Panc1 (cell line): ENCODE results near the gene PARD6G. TPM values are rescaled to one million over a fixed set of nuclear protein-coding genes. Genes with fewer than 3 reads are reported as not detected.

ENCODE experiments used
- ATAC-seq: fragments of 200-7000 bp; cut with Tn5 transposase; 2 replicates; pipeline ENCODE4 v1.9.1; 2020; ENCODE audit warnings: mild to moderate bottlenecking, moderate library complexity
- BruUV-seq: library from RNA; stranded (reverse); fragments of 400-500 nt; replicated peaks from 2 replicates; lab custom pipeline; 2021; lab: Mats Ljungman, UMichigan
- CTCF ChIA-PET: fragments of 300-600 bp; sonication (Branson Sonifier 250); formaldehyde crosslinking; loops from one replicate; lab custom pipeline; 2022; ENCODE audit warnings: antibody characterized with exemption; lab: Charles Lee
- POLR2A ChIA-PET: fragments of 300-600 bp; sonication (Branson Sonifier 250); formaldehyde crosslinking; loops from one replicate; lab custom pipeline; 2022; ENCODE audit warnings: antibody characterized with exemption; lab: Charles Lee
- DNase-seq: peaks from one replicate; pipeline ENCODE4 v3.0.0-alpha.2; 2010; ENCODE audit warnings: low read depth, low spot score
- H3K27ac ChIP-seq: 2 replicates; pipeline ENCODE4 v1.5.1; 2011; ENCODE audit warnings: mild to moderate bottlenecking, low read length, inconsistent platforms
- H3K27me3 ChIP-seq: fragments of 200-500 bp; sonication (Bioruptor generic); 2 replicates; pipeline ENCODE4 v1.6.0; 2014; ENCODE audit warnings: low read length, inconsistent platforms; ENCODE audit not compliant: control insufficient read depth, insufficient read depth
- H3K36me3 ChIP-seq: fragments of 200-500 bp; sonication (Bioruptor generic); 2 replicates; pipeline ENCODE4 v1.5.1; 2014; ENCODE audit warnings: inconsistent platforms, mild to moderate bottlenecking, low read length, moderate library complexity; ENCODE audit not compliant: control insufficient read depth, insufficient read depth
- H3K4me1 ChIP-seq: 2 replicates; pipeline ENCODE4 v1.5.1; 2011; ENCODE audit warnings: inconsistent platforms, mild to moderate bottlenecking, low read length, moderate library complexity; ENCODE audit not compliant: control insufficient read depth, insufficient read depth
- H3K4me3 ChIP-seq, 2 experiments: 2 replicates each; pipeline ENCODE4 v1.5.1; 2011 to 2012; ENCODE audit warnings: low read depth in 2 of 2, low read length in 2 of 2, mild to moderate bottlenecking in 2 of 2, inconsistent platforms in 1 of 2, moderate library complexity in 1 of 2
- H3K9me3 ChIP-seq: fragments of 200-500 bp; sonication (Bioruptor generic); 2 replicates; pipeline ENCODE4 v1.5.1; 2014; ENCODE audit warnings: low read depth, mild to moderate bottlenecking, inconsistent platforms, low read length, moderate library complexity; ENCODE audit not compliant: control insufficient read depth, insufficient read depth
- CTCF ChIP-seq: fragments of 450-650 bp; IDR thresholded peaks from 2 replicates; pipeline ENCODE4 v1.5.1; 2017; ENCODE audit warnings: mild to moderate bottlenecking
- POLR2AphosphoS5 ChIP-seq: IDR thresholded peaks from 2 replicates; pipeline ENCODE4 v1.6.1; 2012; ENCODE audit warnings: mild to moderate bottlenecking, low read depth, low read length, moderate library complexity
- REST ChIP-seq, 2 experiments: IDR thresholded peaks; 2 replicates each; pipeline ENCODE4 v1.6.1; 2011 to 2012; ENCODE audit warnings: low read depth in 2 of 2, control low read depth in 1 of 2, low read length in 1 of 2, mild to moderate bottlenecking in 1 of 2, moderate library complexity in 1 of 2; ENCODE audit not compliant: insufficient read depth in 1 of 2
- SIN3A ChIP-seq: IDR thresholded peaks from 2 replicates; pipeline ENCODE4 v1.6.1; 2012; ENCODE audit warnings: low read depth, mild to moderate bottlenecking, low read length, moderate library complexity, borderline replicate concordance; ENCODE audit not compliant: insufficient read depth
- TCF7L2 ChIP-seq: IDR thresholded peaks from 2 replicates; pipeline ENCODE4 v1.6.1; 2011; ENCODE audit warnings: mild to moderate bottlenecking, low read depth, low read length, inconsistent platforms
- in situ Hi-C: cut with HindIII; loops from 2 replicates; pipeline ENCODE4 v1.10.0; 2016; ENCODE audit warnings: low sequenced_read_pairs, low pct_unique_long_range_greater_than_20kb
- intact Hi-C: fragments of 100-400 bp; cut with micrococcal nuclease; formaldehyde crosslinking; loops from one replicate; pipeline ENCODE4 v1.10.0; 2022; ENCODE audit not compliant: unreplicated experiment
- total RNA-seq: library from RNA; stranded (reverse); gene quantifications from one replicate; pipeline ENCODE4 v1.2.1, GENCODE V29; 2021; ENCODE audit not compliant: unreplicated experiment

Gene PARD6G
- total RNA-seq, 1 experiment from 2014 or later, result 5.2 TPM

- no TSS peak for BruUV-seq
- no peak overlapping the region for H3K27ac ChIP-seq
- DNase-seq (no peak), ATAC-seq (peak; percentile 75)
- peaks cover 6% of the 10 kb centered on the region; the same call in 1 of the 2 replicates for H3K4me1 ChIP-seq
- intact Hi-C loops, result no loop called here
- POLR2A ChIA-PET, result no interaction called here
- CTCF ChIA-PET, result interaction anchor here (0.5 to 1.6 kb wide), 11 partner anchors 12 to 341 kb away, joined by 3 to 8 read pairs (median 3); partner anchors contain the start of gene PARD6G
- in situ Hi-C loops, result no loop called here
- no peaks in the 10 kb centered on the region for H3K9me3 ChIP-seq
- H3K36me3 ChIP-seq, result no peaks in the 10 kb centered on the region
- no peak for TF ChIP-seq POLR2AphosphoS5
- TF ChIP-seq CTCF, result no peak
- TF ChIP-seq REST (IDR thresholded peaks at IDR 0.05; ENCODE audit: insufficient read depth in 1 of 2, low read depth in 2 of 2, low read length in 1 of 2), result no peak
- TF ChIP-seq SIN3A, result no peak
- no peak for TF ChIP-seq TCF7L2
- peaks cover 4% of the 10 kb centered on the region; the same call in 1 of the 2 replicates for H3K27me3 ChIP-seq
- peak overlapping the region; percentile 13 to 43; a peak in 3 of 4 replicates for H3K4me3 ChIP-seq
These were observed 76.1 kb downstream of the PARD6G start for GRCh38 chr18:80171054-80171872.

- BruUV-seq, result no TSS peak
- H3K9me3 ChIP-seq, result no peaks in the 10 kb centered on the region
- ATAC-seq (peak; percentile 56), DNase-seq (no peak)
- CTCF ChIA-PET, result interaction anchor here (0.5 to 1.6 kb wide), 11 partner anchors 13 to 341 kb away, joined by 3 to 8 read pairs (median 3); partner anchors contain the start of gene PARD6G
- POLR2A ChIA-PET, result no interaction called here
- no peaks in the 10 kb centered on the region for H3K36me3 ChIP-seq
- H3K4me3 ChIP-seq, result no peak overlapping the region
- no peak overlapping the region for H3K27ac ChIP-seq
- intact Hi-C loops (no loop called here), in situ Hi-C loops (no loop called here)
- peaks cover 4% of the 10 kb centered on the region; the same call in 1 of the 2 replicates for H3K4me1 ChIP-seq
- no peak for TF ChIP-seq REST (IDR thresholded peaks at IDR 0.05; ENCODE audit: insufficient read depth in 1 of 2, low read depth in 2 of 2, low read length in 1 of 2)
- TF ChIP-seq CTCF, result no peak
- no peak for TF ChIP-seq TCF7L2
- TF ChIP-seq POLR2AphosphoS5, result no peak
- no peak for TF ChIP-seq SIN3A
- H3K27me3 ChIP-seq, result peaks cover 4% of the 10 kb centered on the region; the same call in 1 of the 2 replicates
These were observed 76.8 kb downstream of the PARD6G start for GRCh38 chr18:80170395-80171053.
